AG04449 (cell line): Measurements from ENCODE around the gene ERGIC3.

ENCODE experiments used
- CTCF ChIA-PET: fragments of 350-600 bp; formaldehyde crosslinking; extraction: SDS; loops from one replicate; lab custom pipeline; 2021; ENCODE audit warnings: antibody characterized with exemption; lab: Yijun Ruan, JAX
- POLR2A ChIA-PET: fragments of 400-600, 350-600 bp; formaldehyde crosslinking; extraction: SDS; loops from one replicate; lab custom pipeline; 2020; ENCODE audit warnings: antibody characterized with exemption, inconsistent platforms; lab: Yijun Ruan, JAX
- DNase-seq: peaks from one replicate; pipeline ENCODE4 v3.0.0-alpha.2; 2010; ENCODE audit warnings: low read depth, low spot score
- H3K4me3 ChIP-seq: 2 replicates; pipeline ENCODE4 v1.5.1; 2011; ENCODE audit warnings: low read depth, mild to moderate bottlenecking, control low read depth, low read length
- CTCF ChIP-seq: IDR thresholded peaks from one replicate; pipeline ENCODE4 v1.5.1; 2011; ENCODE audit warnings: mild to moderate bottlenecking, moderate library complexity, low read length, control low read depth, inconsistent platforms; ENCODE audit not compliant: insufficient read depth; ENCODE audit errors: missing control alignments

The ERGIC3 gene

GRCh38 chr20:35583636-35584560 lies 42.0 kb downstream of the ERGIC3 start:
- TF ChIP-seq CTCF, result no peak
- no peak for DNase-seq
- ChIA-PET CTCF (interaction anchor here (1.1 to 1.2 kb wide), 2 partner anchors 13 to 121 kb away, joined by 3 read pairs; no protein-coding TSS in a partner anchor), POLR2A (no interaction called here)
- H3K4me3 ChIP-seq, result no peak overlapping the region

GRCh38 chr20:35586751-35587425 lies 45.0 kb downstream of the ERGIC3 start:
- no peak overlapping the region for H3K4me3 ChIP-seq
- CTCF ChIA-PET, result no interaction called here
- POLR2A ChIA-PET, result no interaction called here
- no peak for DNase-seq
- no peak for TF ChIP-seq CTCF

- no peak overlapping the region for H3K4me3 ChIP-seq
- POLR2A ChIA-PET, result no interaction called here
- no peak for DNase-seq
- CTCF ChIA-PET, result interaction anchor here (1.5 kb wide), 1 partner anchor 10 kb away, joined by 4 read pairs; no protein-coding TSS in a partner anchor
- TF ChIP-seq CTCF, result no peak
These were observed 45.6 kb downstream of the ERGIC3 start for GRCh38 chr20:35587436-35587835.

GRCh38 chr20:35588397-35588796 lies 46.5 kb downstream of the ERGIC3 start:
- no peak overlapping the region for H3K4me3 ChIP-seq
- no peak for TF ChIP-seq CTCF
- DNase-seq, result no peak
- POLR2A ChIA-PET, result no interaction called here
- CTCF ChIA-PET, result interaction anchor here (1.5 to 1.6 kb wide), 3 partner anchors 10 to 13 kb away, joined by 3 to 4 read pairs (median 4); no protein-coding TSS in a partner anchor

- TF ChIP-seq CTCF, result no peak
- DNase-seq, result no peak
- ChIA-PET POLR2A (no interaction called here), CTCF (no interaction called here)
- H3K4me3 ChIP-seq, result no peak overlapping the region
These were observed 50.6 kb downstream of the ERGIC3 start for GRCh38 chr20:35592339-35592974.
